CMK (cell line): Measurements from ENCODE around the gene GAREM1.

Experiments used
- DNase-seq: peaks from one replicate; pipeline ENCODE4 v3.0.0-alpha.2; 2010; ENCODE audit warnings: low read depth

Gene GAREM1

DNA sequence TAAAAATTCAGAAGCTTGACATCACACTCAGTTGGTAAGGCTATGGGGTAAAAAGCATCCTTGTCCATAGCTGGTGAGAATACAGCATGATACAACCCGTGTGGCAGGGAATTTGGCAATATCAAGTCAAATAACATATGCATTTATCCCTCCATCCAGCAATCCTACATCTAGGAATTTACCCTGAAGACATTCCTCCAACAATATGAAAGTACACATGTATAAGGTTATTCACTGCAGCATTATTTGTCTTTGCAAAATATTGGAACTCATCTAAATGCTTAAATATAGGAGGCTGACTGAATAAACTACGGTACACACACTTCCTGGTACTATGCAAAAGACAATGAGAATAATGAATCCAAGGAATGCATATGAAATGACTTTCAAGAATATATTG, 179.9 kb downstream of the GAREM1 start:
- DNase-seq: no peak

DNA sequence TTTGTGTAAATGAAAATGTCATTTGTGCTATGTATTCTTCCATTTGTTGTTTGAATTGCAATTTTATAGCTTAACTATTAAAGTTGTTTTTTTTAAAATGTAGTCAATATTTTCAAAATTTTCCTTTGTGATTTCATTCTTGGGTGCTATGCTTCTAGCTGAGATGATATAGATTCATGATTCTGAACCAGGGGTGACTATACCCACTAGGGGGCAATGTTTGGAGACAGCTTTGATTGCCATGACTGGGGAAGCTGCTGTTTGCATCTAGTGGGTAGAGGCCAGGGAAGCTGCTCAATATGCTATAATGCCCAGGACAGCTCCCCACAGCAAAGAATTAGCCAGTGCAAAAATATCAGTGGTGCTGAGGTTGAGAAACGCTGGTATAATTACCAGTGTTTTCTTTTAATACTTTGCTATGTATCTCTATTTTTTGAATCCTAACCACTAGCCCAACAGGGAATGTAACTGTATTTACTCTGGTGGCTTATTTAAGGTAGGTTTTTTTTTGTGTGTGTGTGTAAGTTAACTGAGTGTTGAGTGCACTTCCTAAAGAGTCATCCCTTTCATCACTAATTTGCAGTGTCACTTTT, 181.1 kb downstream of the GAREM1 start:
- no peak for DNase-seq

DNA sequence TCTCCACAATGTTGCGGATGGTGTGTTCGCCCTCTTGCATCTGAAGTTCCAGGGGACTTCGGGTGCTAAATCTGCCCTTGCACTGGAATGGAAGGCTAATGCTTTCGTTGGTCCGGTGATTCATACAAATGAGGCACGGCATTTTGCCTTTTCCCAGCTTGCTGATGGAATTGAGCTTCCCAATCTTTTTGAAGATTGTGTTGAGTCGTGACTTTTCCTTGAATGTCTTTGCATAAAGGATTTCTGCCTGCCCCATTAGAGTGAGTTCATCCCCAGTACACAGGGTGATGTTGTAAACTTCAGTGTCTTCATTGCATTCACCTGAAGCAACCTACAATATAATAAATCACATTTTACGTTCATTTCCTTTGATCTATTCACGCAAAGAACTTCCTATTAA, 182.8 kb downstream of the GAREM1 start:
- no peak for DNase-seq

DNA sequence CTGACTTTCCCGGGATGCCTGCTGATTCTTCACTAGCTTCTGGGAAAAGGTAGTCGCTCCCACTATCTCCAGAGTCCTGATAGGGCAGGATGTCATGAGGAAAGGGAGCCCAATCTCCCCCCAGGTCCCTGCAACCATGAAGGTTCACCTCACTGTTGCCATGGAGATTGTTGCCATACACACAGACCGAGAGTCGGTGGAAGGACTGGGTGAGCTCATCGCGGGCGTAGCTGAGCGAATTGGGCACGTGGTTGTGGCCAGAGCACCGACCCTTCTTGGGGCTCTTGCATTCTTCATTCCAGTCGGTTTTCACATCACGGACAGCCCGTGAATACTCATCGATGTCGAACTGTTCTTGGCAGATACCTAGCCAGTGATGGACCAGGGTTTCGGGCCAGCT, 183.4 kb downstream of the GAREM1 start:
- DNase-seq: no peak

DNA sequence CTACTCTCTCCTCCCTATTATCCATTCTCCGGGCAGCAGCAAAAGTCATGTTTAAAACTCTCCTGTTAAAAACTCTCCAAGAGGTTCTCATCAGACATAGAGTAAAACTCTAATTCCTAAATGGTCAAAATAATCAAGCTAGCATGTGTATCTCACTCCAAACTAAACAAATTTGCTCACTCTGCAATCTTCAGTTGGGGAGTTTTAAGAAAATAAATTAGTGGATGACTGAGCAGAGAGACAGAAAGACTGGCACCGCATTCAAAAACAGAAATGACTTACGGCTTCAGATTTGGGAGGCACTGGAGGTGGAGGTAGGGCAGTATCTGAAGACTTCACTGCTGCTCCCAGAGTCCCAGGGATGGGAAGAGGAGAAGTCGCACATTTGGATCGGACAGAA, 183.9 kb downstream of the GAREM1 start:
- no peak for DNase-seq

DNA sequence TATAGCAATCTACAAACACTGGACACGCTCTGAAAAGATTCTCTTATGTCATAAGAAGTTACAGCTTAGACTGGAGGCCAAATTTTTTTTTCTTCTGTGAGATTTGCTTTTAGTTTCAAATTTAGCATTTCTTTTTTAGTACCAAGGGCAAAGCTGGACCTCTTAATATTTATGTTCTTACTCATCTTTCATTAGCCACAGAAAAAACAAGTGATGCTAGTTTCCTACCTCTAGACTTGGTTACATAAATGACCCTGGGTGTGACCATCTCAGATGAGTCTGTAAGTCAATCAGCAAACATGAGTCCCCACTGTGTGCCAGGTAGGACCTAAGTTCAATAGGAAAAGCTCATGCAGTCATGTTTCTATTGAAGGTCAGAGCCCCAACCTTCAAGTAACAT, 186.4 kb downstream of the GAREM1 start:
- DNase-seq: no peak

DNA sequence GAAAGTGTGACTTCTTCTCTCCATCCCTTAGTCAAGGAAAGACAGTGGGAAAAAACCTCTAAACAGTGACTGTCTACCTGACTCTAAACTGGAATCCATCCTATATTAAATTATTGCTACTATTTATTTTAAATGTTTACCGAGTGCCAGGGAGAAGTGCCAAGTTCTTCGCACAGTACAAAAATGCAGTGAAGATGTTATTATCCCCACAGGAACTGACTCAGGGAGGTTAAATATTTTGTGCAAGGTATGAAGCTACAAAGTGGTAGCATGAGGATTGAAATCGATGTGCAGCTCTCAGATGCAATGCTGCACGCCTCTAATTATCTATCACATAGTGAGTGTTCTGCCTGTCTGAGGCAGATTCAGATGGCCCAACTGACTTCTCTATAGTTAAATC, 189.8 kb downstream of the GAREM1 start:
- DNase-seq: no peak

DNA sequence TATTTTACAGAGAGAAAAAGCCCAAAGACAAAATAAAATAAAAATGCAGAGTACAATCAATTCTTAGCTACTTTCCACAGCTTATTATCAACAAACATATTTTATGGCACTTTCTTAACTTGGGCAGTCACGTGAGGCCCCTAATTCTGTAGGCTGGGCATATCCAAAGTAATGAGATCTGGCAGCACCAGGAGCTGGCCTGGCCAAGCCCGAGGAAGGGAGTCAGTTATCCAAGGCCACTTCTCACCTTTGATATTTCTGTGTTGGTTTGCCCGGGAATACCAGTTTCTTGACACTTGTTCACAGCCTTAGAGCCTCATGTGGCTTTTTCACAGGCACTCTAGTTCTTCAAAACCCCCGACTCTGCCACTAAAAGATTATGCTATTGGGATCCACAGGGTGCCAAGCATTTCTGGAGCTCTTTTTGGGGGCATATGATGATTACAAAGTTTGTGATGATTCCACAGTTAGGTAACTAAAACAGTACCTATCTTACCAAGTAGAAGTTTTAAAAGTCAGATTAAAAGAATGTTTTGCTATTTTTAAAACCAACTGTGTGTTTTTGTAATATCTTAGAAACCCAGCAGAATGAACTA, 190.4 kb downstream of the GAREM1 start:
- DNase-seq: no peak

DNA sequence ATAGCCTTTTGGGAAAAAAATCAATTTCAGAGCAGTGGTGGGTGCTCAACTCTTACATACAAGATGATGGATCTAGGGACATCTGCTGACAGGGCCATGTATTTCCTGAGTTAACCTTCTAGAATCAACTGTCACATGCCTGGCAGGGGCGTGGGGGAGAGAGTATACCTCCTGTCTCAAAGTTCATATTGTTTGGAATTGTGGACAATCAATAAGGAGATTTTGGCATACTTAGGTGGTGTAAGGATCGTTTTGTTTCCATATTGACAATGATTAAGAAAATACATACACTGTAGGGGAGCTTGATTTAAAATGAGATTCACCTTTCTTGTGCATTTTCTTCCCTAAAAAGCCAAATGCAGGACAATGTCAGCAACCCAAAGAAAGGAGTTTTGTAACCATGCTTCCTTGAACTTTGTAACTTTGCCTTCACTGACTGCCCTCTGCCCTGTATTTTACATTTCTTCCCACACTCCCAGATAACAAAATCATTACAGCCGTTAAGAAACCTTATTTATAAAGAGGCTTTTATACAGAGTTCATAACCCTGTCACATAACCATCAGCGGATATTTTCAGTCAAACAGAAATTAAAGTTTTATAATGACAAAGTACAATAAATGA, 192.4 kb downstream of the GAREM1 start:
- DNase-seq: no peak

DNA sequence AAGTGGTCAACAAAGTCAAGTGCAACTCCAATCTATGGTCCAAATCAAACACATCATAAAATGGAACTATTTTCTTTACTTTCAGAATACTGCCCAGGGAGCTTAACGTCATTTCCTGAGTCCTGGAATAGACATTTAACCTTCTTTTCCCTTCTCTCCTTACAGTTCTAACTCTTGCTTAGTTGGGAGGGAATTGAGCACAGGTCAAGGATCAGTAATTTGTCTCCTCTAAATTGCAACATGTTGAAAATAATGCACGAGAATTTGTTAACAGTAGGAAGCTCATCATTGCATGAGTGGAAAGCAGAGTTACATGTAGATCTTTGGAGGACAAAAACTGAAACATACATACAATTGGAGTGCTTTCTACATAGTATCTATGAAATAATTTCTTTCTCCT, 193.1 kb downstream of the GAREM1 start:
- DNase-seq: no peak

DNA sequence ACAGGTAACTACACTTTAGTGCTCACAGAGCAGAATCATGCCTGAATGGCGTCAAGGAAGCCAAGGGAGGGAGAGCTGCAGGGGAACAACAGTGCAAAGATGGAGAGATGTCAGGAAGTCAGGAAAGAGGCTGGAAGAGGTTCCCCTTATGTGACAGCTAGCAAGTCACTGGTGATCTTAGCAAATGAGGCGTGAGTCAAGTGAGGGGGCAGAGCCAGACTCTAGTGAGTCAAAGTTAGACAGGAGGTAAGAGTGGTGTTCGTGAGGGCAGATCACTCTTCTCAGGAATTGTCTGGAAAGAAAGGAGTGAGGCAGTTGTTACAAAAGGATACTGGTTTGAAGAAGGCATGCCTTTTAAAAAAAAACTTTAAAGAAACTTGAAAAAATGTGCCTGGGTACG, 193.8 kb downstream of the GAREM1 start:
- DNase-seq: no peak

DNA sequence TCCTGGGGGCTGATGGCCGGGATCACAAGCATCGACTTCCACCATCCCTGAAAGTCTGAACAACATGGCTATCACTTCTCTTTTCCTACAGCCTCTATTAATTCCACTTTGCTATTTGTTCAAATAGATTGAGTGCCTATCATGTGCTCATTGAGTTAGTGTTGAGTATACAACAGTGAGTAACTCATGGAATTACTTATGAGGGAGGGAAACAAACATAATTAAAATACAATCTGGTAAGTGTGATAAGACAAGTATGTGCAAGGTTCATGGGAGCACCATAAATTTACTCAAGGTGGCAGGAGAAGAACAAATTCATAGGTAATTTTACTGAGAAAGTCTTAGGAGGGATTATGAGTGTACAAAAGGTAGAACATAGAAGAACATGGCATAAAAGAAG, 194.4 kb downstream of the GAREM1 start:
- DNase-seq: no peak

DNA sequence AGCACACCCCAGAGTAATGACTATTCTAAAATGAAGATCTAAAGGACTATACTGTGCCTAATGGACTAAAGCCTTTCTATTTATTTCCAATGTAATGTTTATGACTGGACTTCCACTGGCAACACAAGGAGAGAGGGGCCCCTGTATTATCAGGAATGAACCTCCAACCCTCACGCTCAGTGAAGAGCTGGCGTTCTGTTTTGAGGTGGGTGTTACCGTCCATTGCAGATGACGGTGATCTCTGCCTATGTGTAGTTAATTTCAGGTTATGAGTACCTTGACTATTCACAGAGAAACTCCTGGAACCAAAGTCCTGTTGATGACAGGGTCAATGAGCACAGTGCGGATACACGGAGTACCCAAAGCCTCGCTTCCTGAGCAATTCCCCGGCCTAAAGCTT, 195.5 kb downstream of the GAREM1 start:
- DNase-seq: no peak

DNA sequence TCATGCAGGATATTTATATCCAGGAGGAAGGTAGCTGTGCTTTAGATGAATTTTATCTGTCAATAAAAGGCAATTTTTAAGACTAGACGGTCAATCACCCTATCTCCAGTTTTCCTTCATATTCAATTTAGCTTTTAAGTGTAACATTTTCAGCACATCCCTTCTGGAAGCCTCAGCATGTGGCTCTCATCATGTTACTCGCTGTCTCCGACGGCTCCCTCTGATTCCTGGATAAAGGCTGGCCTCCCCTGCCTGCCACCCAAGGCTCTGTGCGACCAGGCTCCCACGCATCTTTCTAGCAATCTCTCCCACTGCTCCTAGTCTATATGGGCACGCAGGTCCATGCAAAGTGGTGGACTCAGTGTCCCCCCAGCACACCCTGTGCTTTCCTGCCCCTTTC, 196.4 kb downstream of the GAREM1 start:
- DNase-seq: no peak

DNA sequence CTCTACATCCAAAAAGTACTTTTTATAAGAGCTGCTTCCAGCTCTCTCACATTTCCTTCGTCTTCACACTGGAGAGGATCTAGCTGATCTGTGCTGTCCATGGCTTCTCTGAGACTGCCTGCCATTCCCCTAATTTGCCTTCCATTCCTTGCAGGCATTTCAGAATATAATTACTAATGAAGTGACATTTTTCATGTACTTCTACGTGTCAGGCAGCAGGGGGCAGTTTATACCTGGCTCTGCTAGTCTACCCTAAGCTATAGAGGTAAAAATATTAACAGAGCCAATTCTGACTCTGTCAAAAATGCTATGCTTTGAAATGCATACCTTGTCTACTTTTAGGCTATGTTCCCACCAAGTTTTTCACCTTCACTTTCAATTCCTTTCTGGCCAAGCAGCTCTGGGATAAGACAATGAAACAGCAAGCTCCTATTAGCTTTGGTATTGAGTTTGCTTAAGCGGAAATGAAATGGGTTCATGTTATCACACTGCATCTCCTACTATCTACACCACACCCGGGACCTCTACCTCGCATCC, 198.9 kb downstream of the GAREM1 start:
- DNase-seq: no peak

DNA sequence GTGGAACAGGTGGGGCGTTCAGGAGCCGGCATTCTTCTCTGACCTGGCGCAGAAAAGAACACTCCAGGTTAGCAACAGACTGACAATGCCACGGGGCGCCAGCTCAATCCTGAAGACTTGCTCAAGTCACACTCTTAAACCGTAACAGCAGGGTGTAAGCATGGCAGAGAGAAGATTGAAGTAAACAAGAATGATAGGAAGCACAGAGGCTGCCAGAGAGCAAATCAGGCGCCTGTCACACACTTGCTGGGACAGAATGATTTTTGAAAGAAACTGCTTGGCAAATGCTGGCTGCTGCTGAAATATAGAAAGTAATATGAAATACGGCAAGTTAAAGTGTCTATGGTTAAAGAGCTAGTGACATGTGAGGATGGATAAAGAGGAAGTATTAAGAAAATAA, 200.3 kb downstream of the GAREM1 start:
- no peak for DNase-seq

DNA sequence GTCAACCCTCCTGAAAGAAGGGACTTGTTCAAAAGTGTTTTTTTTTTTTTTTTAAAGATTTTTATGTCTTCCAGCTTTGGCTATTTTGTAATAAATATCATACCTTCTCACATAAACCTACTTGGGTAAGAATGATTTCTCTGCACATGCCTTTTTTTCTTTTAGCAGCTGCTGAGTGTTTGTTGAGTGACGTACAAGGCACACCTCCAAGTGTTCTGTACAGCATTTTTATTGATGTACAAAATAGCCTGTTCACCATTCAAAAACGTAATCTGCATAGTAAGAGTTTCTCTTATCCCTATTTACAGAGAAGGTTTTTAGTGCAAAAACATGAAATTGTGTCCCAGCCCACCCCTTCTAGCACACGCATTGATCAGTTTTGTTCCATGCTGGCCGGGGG, 203.2 kb downstream of the GAREM1 start:
- DNase-seq: no peak

DNA sequence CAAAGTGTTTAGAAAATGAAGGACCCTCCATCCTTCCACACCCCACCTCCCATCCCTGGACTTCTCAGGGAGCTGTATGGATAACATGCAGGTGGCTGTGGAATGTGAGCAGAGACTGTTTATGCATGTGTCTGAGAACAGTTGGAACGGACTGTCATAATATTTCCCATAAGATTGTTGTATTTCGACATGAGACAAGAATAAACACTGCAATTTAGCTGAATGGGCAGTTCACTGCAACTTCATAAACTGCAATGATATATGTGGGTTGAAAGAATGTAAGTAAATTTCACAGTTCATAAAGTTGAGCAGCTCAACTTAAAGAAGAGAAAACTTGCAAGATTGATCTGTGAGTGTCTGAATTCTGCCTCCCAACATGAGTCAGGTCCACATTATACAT, 206.3 kb downstream of the GAREM1 start:
- no peak for DNase-seq

DNA sequence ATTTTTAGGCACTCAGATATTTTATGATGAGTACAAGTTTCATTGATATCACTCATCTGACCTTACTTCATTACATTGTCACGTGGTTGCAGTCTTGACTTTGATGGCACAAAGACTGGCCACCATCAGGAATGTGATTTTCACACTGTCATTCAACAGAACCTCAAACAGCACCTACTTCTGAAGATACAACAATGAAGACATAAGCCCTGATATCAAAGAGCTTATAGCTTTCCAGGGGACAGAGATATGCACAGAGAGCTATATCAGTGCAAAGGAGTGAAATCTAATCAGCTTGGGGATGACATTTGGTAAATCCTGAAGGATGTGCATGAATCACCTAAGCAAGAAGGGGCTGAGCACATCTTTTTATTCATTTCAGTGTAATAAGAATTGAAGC, 208.6 kb downstream of the GAREM1 start:
- DNase-seq: no peak

DNA sequence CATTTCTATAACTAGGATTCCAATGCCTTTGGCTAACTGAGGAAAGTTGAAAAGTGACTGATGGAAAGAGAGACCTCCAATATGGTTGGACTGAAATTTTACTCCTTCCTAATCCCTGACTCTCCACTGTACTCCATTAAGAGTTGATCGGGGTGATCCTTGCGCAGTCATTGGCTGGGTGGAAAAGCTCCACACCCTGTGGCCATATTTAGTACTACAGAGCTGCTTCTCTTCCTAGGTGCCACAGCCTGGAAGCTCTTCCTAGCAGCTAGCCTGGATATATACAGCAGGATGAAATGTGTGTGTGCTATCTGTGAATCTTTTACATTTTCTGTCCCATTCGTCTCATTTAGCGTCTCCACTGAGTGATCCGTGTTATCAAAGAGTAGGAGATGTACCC, 209.7 kb downstream of the GAREM1 start:
- no peak for DNase-seq

DNA sequence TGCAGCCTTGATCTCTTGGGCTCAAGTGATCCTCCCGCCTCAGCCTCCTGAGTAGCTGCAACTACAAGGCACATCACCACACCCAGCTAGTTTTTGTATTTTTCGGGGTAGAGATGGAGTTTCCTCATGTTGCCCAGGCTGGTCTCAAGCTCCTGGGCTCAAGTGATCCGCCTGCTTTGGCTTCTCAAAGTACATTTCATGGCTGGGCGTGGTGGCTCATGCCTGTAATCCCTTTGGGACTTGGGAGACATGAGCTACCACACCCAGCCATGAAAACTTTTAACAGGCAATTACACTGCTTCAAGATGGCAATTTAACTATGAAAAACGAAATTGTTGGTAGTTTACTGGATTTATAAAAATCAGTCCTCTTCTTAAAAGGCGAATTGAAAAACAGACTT, 211.1 kb downstream of the GAREM1 start:
- DNase-seq: no peak

DNA sequence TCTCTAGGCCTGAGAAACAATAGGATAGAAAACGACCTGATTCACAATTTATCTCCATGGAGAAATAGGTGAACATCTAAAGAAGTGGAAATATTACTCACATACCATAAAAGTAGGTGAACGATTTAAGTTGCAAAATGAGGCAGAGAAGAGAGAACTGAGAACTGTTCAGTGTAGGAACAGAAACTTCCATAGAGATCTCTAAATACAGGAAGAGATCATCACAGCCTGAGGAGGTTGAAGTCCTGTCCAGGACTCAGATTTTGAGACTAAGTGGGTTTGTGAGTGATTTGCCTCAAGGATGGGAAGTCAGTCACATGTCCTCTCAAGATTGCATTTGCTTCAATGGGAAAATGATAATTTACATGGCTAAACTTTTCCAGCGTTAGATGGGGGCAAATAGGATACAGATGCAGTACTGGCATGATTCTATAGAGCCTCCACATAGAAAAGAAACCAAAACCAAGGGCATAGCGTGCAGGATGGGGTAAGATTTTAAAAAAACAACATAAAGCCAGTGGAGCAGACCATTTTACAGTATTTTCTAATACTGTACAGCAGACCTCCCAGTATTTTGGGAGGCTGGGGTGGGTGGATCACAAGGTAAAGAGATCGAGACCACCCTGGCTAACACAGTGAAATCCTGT, 212.0 kb downstream of the GAREM1 start:
- DNase-seq: no peak

DNA sequence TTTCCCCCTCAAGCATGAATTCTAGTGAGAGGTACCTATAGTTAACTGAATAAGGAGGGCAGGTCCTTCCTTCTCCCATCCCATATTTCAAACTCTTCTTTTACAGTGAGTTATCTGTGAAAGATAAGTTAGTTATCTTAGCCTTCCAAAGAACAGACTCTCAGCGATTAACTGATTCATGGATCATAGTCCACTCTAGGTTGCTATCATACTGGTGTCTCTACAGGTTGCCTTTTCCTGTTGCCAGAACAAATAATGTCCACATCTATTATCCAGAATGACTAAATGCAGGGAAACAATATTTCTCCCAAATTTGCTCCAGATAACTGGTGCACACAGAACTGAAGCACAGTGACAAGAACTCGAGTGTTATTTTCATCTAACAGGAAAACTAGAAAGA, 212.5 kb downstream of the GAREM1 start:
- DNase-seq: no peak
